Medulla oblongata (tissue), 1 donor: ENCODE measurements around the gene TAS2R10.

Experiments used
- DNase-seq: peaks from one replicate; pipeline ENCODE4 v3.0.0-alpha.2; 2015; ENCODE audit errors: extremely low spot score

The TAS2R10 gene

GRCh38 chr12:10779103-10779502, 47.1 kb downstream of the TAS2R10 start:
- no peak for DNase-seq
